Upper lobe of left lung (tissue), 4 donors: ENCODE data around the gene SLC9A5.

Experiments
- EP300 ChIP-seq, 4 donors: sonication (generic); formaldehyde crosslinking; IDR thresholded peaks; one replicate each; pipeline ENCODE4 v1.5.1; 2017; ENCODE audit warnings: antibody characterized with exemption in 4 of 4, control low read depth in 2 of 4
- POLR2A ChIP-seq, 4 donors: fragments of 450-650 bp; IDR thresholded peaks; one replicate each; pipeline ENCODE4 v1.5.1; 2016 to 2017; ENCODE audit warnings: antibody characterized with exemption in 4 of 4, mild to moderate bottlenecking in 2 of 4
- POLR2AphosphoS5 ChIP-seq, 2 donors: sonication (generic); formaldehyde crosslinking; IDR thresholded peaks; one replicate each; pipeline ENCODE4 v1.5.1; 2017; ENCODE audit warnings: antibody characterized with exemption in 2 of 2
- TF ChIP-seq, protein P1 (sequence below), 6 experiments: fragments of 450-650 bp in 4 of 6; fragments of 200-600 bp in 2 of 6; sonication (generic) in 2 of 6; IDR thresholded peaks; one replicate each; pipeline ENCODE4 v1.5.1; 2016 to 2019; ENCODE audit warnings: antibody characterized with exemption in 6 of 6

DNA sequence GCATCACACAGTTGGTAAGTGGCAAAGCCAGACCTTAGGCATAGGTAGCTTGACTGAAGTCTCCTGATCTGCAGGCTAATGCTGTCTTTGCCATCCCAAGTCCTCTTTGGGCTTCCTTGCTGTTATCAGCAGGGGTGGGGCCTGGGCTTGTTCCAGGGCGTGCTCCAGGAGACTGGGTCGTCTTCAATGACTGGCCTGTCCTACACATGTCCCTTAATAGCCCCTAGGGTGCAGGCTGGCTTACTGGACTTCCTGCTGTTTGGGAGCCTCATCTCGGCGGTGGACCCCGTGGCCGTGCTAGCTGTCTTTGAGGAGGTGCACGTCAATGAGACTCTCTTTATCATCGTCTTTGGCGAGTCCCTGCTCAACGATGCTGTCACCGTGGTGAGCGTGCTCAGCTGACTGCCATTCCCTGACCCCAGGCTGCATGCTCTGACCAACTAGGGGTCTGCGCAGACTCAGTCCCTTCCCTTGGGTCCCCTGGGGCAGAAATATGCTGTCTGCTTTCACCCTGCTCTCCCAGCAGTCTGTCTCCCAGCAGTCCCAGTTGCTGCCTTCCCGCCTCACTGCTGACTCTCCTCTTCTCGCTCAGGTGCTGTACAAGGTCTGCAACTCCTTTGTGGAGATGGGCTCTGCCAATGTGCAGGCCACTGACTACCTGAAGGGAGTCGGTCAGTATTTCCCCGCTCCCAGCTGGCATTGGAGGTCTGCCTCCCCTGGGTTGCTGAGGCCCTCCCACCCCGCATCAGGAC, 6.2 kb downstream of the SLC9A5 start:
- TF ChIP-seq, protein P1, sequence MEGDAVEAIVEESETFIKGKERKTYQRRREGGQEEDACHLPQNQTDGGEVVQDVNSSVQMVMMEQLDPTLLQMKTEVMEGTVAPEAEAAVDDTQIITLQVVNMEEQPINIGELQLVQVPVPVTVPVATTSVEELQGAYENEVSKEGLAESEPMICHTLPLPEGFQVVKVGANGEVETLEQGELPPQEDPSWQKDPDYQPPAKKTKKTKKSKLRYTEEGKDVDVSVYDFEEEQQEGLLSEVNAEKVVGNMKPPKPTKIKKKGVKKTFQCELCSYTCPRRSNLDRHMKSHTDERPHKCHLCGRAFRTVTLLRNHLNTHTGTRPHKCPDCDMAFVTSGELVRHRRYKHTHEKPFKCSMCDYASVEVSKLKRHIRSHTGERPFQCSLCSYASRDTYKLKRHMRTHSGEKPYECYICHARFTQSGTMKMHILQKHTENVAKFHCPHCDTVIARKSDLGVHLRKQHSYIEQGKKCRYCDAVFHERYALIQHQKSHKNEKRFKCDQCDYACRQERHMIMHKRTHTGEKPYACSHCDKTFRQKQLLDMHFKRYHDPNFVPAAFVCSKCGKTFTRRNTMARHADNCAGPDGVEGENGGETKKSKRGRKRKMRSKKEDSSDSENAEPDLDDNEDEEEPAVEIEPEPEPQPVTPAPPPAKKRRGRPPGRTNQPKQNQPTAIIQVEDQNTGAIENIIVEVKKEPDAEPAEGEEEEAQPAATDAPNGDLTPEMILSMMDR (IDR thresholded peaks at IDR 0.05), result no peak
- TF ChIP-seq POLR2A (IDR thresholded peaks at IDR 0.05) (no peak), EP300 (IDR thresholded peaks at IDR 0.05) (no peak), POLR2AphosphoS5 (IDR thresholded peaks at IDR 0.05) (no peak)
